Measurements from ENCODE around the gene FALEC.

Gene FALEC

GRCh38 chr1:150545486-150546032, 30.0 kb downstream of the FALEC start:
- no peak for TF ChIP-seq POLR2A (IDR thresholded peaks at IDR 0.05; ENCODE audit: low read depth, low read length)
- FAIRE-seq (no peak), DNase-seq (ENCODE audit: insufficient read length, low spot score) (no peak)

- DNase-seq (ENCODE audit: insufficient read length, low spot score) (no peak), FAIRE-seq (no peak)
- no peak for TF ChIP-seq POLR2A (IDR thresholded peaks at IDR 0.05; ENCODE audit: low read depth, low read length)
Observed at GRCh38 chr1:150546294-150546937, 30.9 kb downstream of the FALEC start.

GRCh38 chr1:150548324-150548631, 32.7 kb downstream of the FALEC start:
- FAIRE-seq (no peak), DNase-seq (ENCODE audit: insufficient read length, low spot score) (no peak)
- TF ChIP-seq POLR2A (IDR thresholded peaks at IDR 0.05; ENCODE audit: low read depth, low read length) = no peak

GRCh38 chr1:150548632-150549495, 33.3 kb downstream of the FALEC start, which contains the start of gene ADAMTSL4:
Gene ADAMTSL4 (plus strand): TSS chr1:150549408. CDS start chr1:150552289, 2,881 bp downstream.
- no peak for FAIRE-seq

GRCh38 chr1:150549496-150550221, 34.1 kb downstream of the FALEC start:
- FAIRE-seq = no peak
- TF ChIP-seq POLR2A (IDR thresholded peaks at IDR 0.05; ENCODE audit: low read depth, low read length) = no peak
- DNase-seq (ENCODE audit: insufficient read length, low spot score) = no peak

More at GRCh38 chr1:150548632-150549495, 33.3 kb downstream of the FALEC start, which contains the start of gene ADAMTSL4:
- peak; percentile 31; the same call in 1 of the 2 replicates for TF ChIP-seq POLR2A (IDR thresholded peaks at IDR 0.05; ENCODE audit: low read depth, low read length)
- DNase-seq (ENCODE audit: insufficient read length, low spot score) = peak; percentile 86

GRCh38 chr1:150550222-150551050, 34.9 kb downstream of the FALEC start:
- no peak for DNase-seq (ENCODE audit: insufficient read length, low spot score)
- no peak for FAIRE-seq

GRCh38 chr1:150551051-150551783, 35.7 kb downstream of the FALEC start:
- no peak for TF ChIP-seq POLR2A (IDR thresholded peaks at IDR 0.05; ENCODE audit: low read depth, low read length)
- DNase-seq (ENCODE audit: insufficient read length, low spot score) = no peak
- no peak for FAIRE-seq

More at GRCh38 chr1:150550222-150551050, 34.9 kb downstream of the FALEC start:
- no peak for TF ChIP-seq POLR2A (IDR thresholded peaks at IDR 0.05; ENCODE audit: low read depth, low read length)

GRCh38 chr1:150551784-150552127, 36.2 kb downstream of the FALEC start:
- FAIRE-seq = no peak
- no peak for DNase-seq (ENCODE audit: insufficient read length, low spot score)
- no peak for TF ChIP-seq POLR2A (IDR thresholded peaks at IDR 0.05; ENCODE audit: low read depth, low read length)

- no peak for FAIRE-seq
- no peak for TF ChIP-seq POLR2A (IDR thresholded peaks at IDR 0.05; ENCODE audit: low read depth, low read length)
- peak; percentile 88 for DNase-seq (ENCODE audit: insufficient read length, low spot score)
Observed at GRCh38 chr1:150552128-150552910, 36.8 kb downstream of the FALEC start.

- no peak for FAIRE-seq
- DNase-seq (ENCODE audit: insufficient read length, low spot score) = no peak
- TF ChIP-seq POLR2A (IDR thresholded peaks at IDR 0.05; ENCODE audit: low read depth, low read length) = no peak
Observed at GRCh38 chr1:150552911-150553289, 37.3 kb downstream of the FALEC start.

GRCh38 chr1:150553392-150554085, 38.0 kb downstream of the FALEC start:
- TF ChIP-seq POLR2A (IDR thresholded peaks at IDR 0.05; ENCODE audit: low read depth, low read length) = no peak
- no peak for FAIRE-seq
- DNase-seq (ENCODE audit: insufficient read length, low spot score) = no peak

All from H54 (cell line).